ENCODE results near the gene RPL31. TPM values are rescaled to one million over a fixed set of nuclear protein-coding genes. Genes with fewer than 3 reads are reported as not detected.

The RPL31 gene
- total RNA-seq, 1 experiment from 2014 or later = 864 TPM

DNA sequence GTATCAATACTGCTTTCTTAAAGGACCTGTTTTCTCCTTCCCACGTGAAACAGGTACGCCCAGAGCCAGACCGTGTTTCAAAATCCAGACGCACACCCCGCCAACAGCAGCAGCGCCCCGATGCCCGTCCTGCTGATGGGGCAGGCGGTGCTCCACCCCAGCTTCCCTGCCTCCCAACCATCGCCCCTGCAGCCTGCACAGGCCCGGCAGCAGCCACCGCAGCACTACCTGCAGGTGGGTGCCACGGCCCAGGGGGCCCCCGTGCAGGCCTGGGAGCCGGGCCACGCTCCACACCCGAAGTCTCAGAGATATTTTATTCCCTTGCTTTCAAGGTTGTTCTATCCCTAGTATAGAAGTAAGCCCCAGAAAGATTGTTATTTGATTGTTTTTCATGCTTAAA, 8.8 kb upstream of the RPL31 start:
- no peak for DNase-seq (ENCODE audit: low read depth)

DNA sequence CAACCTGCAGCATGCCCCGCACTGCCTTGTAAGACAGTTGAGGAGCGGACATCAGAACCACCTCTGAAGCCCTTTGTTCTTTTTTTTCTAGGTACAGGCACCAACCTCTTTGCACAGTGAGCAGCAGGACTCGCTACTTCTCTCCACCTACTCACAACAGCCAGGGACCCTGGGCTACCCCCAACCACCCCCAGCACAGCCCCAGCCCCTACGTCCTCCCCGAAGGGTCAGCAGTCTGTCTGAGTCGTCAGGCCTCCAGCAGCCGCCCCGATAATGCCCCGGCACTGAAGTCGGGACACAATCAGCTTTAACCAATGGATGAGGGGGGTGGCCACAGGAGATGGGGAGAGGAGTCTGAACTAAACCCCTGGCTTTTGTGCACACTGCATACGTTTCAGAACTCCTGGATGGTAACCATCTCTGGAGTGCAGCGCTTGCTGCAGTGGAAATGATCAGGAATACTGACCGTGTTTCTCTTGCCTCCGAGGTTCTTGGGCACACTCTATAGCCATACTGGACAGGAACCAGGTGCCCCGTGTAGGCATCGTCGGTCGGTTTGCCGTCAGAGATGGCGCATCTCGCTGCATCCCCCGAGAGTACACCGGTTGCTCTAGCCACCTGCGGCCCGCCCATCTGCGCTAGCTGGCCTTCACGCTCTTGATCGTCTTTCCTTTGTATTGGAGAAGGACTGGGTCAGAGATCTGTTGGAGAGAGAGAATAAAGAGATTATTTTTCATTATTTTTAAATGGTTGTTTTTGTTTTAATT, 6.6 kb upstream of the RPL31 start:
- no peak for DNase-seq (ENCODE audit: low read depth)

DNA sequence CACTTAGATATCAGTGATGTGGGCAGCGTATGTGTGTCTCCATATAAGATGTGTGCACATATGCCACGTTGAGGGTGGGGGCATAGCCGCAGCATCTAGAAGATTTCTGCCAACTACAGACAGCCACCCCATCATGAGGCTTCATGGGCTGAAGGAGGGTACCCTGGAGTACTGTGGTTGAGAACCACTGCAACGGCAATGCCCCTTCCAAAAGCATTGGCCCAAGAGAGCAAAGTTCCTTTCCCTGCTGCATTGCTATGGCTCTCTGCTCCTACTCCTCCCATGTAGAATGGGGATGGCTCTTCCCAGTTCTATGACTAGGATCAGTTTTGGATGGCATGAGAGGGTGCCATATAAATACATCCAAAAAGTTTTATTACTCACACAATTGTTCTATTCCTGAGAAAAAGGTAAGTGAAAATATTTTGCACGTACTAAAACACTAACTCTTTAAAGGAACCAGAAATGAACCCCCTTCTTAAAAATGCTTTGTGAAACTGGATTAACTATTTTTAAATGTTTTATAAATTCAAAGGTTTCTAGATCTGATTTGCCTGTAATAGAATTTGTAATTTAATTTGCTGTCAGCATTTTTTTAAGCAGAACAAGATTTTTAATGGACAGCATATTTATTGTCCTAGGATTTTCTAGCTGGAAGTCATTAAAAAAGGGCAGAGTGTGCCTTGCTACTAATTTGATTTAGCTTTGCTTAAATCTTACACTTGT, 4.4 kb upstream of the RPL31 start:
- DNase-seq (ENCODE audit: low read depth) = no peak

DNA sequence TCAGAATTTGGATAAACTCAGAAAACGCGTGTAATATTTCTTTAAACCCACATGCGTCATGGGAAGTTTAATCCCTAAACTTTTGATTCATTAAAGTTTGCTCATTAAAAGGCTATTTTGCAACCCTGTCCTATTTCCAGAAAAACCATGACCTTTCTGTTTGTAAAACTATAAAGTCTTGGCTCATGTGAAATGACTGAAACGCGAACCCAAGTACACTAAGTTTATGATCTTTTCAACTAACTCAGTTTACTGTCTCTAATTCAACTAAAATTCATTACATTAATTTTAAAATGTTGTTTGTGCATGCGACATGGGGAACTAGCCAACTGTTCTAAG, 3.9 kb upstream of the RPL31 start:
- no peak for DNase-seq (ENCODE audit: low read depth)

DNA sequence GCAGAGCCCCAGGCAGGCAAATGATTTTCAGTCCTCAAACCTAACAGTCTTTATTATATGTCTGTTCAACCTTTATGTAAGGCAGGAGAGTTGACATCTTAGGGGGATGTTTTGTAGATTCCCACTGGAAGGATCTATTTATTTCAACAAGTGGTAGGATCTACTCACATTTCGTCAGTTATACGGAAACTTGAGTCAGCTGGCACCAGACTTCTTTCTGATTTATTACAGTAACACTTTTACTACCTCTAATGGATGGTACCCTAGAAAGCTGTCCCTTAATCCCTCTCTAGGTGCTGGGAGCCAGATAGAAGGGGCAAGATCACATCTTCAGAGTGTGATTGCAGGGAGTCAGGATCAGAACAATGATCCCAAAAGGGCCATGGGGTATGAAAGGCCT, 2.1 kb upstream of the RPL31 start:
- no peak for DNase-seq (ENCODE audit: low read depth)

DNA sequence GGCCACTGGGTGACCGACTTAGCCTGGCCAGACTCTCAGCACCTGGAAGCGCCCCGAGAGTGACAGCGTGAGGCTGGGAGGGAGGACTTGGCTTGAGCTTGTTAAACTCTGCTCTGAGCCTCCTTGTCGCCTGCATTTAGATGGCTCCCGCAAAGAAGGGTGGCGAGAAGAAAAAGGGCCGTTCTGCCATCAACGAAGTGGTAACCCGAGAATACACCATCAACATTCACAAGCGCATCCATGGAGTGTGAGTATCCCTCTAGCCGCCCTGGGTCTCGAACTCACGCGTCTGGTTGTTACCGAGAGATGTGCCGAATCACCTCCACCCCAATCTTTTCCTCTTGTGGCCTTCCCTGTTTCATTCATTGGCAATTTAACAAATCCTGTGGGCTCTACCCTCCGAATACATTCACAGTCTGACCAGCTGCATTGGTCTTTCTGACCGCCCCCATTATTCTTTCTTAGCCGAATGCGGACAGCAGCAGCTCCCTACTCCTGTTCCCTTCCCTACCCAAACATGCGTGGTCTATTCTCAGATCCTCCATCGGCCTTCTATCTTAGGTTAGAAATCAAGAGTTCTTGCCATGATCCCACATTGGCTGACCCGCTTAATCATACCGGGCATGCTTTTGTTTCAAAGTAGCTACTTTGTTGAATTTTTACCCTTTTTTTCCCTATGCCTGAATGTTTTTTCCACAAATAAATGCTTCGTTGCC, 631 bp downstream of the RPL31 start:
- peak; percentile 10 for DNase-seq (ENCODE audit: low read depth)

DNA sequence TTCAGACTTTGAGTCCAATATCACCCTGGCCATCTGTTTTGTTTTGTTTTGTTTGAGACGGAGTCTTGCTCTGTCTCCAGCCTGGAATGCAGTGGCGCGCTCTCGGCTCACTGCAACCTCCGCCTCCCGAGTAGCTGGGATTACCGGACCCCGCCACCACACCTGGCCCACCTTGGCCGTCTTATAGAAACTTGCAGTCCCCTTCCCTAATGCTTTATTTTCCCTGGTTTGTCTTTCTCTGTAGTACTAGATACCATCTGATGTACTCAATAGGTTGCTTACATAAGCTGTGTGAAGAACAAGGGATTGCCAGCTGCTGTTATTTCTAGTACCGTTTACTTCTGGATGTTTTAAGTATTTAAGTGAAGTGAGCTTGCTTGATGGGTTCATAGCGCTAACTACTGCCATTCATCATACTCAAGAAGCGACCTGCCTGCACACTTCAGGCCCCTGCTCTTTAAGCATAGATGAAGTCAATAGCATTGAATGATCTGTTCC, 1.2 kb downstream of the RPL31 start:
- DNase-seq (ENCODE audit: low read depth) = no peak

DNA sequence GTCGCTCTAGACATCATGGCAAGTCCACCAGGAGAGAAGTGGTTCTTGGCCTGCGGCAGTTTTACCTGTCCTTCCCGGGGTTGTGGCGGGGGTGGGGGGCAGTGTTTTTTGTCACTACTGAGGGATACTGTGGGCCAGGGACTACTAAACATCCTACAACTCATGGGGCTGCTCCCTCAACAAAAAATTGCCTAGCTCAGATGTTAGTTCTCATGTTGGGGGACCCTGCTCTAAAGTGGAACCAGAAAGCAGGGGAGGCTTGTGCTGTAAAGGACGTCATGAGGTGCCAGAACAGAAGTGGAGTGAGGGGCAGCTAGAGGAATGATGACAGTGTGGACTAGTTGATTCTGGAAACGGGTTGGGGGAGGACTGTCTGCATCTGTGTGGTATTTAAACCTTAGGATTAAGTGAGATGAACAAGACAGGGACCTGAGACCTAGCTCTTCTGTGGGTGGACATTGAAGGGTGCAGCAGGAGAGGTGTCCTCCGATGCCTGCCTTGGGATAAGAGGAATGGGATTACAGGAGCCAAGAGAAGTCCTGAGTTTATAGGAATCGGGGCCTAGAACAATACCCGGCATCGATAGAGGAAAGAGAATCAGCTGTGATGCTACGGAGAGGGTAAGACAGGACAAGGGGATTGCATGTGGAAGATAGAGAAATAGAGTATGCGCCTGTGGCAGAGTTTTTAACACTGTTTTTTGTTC, 2.7 kb downstream of the RPL31 start:
- DNase-seq (ENCODE audit: low read depth) = no peak

DNA sequence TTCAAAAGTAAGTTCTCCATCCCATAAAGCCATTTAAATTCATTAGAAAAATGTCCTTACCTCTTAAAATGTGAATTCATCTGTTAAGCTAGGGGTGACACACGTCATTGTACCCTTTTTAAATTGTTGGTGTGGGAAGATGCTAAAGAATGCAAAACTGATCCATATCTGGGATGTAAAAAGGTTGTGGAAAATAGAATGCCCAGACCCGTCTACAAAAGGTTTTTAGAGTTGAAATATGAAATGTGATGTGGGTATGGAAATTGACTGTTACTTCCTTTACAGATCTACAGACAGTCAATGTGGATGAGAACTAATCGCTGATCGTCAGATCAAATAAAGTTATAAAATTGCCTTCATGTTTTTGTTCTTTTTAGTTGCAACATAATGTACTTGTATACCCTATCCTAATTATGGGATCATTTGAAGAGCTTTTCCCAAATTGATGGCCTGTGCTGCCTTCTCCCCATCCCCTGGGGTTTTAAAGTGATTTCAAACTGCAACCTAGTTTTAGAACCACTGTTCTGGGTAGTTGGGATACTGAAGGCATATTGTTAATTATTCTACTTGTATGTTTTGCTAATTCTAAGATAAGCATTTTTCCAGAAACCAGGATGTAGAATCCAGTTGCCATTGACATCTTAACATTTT, 4.1 kb downstream of the RPL31 start:
- no peak for DNase-seq (ENCODE audit: low read depth)

DNA sequence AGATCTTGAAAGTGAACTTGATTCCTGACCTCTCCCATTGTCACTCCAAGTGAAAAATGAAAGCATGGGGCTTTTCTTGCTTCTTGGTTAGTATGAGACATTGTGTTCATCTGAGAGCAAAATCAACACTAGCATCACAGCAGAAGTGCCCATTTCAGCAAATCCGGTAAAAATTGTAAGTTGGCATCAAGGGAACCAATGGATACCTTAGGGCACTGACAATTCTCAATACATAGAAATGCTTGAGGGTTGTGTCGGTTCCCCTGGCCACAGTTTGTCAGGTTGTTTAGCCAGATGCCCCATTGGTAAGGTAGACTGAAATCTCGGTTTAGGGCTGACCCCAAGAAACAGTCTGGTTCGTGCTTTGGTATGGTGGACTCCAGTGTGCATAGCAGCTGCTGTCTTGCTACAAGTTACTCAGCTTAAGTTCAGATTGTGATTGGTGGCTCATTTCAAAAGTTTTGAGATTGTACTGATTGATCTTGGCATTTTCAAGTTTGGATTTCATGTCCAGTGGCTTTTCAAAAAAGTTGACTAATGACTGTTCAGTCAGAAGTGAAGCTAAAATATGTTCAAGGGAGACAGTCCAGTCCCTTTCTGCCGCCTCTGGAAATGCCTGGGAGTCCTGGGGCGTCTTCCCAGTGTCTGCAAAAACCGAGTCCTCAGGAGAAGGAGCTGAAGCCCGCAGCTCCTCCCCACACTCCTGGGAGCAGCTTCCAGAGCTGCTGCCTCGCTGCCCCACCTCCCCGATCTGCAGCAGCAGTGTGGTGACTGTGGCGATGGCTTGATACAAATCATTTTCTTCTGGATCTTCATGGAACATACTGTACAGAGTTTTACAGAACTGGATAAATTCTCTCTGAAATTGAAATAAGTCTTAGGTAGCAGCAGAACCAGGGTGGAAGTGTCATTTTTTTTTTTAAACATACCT, 5.6 kb downstream of the RPL31 start:
- no peak for DNase-seq (ENCODE audit: low read depth)

DNA sequence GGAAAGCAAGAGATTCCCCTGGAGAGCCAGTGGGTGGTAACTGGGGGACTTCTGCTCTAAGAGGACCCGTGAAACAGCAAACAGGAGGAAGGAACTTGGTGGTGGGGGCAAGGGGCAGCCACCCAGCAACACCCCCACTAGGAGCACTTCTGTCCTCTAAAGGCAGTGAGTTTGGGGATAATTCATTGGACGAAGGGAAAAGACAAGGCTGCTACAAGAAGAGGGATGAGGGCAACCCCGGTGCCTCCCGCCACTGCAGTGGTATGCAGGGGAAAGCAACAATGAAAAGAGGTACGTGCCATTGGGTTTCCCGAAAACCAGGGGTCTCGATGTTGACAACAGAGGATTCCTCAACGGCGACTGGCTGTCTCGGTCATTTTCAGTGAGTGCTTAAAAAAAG, 9.1 kb downstream of the RPL31 start:
- no peak for DNase-seq (ENCODE audit: low read depth)

DNA sequence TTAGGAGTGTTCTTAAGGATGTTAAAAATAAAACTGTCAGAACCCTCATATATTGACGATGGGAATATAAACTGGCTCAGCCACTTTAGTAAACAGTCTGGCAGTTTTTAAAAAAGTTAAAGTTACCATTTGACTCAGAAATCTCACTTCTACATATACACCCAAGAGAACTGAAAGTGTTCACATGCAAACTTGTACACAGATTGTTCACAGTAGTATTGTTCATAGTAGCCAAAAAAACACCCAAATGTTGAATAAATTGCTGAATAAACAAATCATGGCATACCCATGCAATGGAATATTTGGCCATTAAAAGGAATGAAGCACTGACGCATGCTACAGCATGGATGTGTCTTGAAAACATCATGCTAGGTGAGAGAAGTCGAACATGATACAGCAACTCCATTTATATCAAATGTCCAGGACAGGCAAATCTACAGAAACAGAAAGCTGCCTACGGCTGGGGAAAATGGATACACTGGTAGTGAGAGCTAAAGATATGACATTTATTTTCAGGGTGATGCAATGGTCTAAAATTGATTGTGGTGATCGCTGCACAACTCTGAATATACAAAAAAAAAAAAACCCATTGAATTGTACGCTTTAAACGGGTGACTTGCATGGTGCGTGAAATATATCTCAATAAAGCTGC, 10.1 kb downstream of the RPL31 start:
- DNase-seq (ENCODE audit: low read depth) = no peak

DNA sequence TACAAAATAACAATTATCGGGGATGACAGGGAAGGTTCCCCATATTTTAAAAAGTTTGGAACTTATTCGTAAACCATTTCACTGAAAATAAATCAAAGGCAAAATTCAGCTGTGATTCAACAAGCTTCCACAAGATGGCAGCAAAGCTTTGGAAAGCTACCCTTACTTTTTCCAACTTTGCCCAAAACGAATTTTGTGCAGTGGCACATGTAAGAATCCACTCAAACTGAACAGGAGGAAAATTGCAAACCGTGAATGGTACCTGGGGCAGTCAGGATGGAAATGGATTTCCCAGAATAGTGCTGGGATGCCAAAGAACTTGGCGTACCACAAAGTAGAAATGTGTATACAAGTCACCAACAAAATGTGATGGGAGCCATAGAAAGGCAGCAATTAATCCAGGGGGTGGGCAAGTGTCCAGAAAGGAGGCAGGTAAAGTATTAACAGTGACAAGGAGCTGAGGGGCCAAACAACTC, 10.7 kb downstream of the RPL31 start:
- peak; percentile 31 for DNase-seq (ENCODE audit: low read depth)

DNA sequence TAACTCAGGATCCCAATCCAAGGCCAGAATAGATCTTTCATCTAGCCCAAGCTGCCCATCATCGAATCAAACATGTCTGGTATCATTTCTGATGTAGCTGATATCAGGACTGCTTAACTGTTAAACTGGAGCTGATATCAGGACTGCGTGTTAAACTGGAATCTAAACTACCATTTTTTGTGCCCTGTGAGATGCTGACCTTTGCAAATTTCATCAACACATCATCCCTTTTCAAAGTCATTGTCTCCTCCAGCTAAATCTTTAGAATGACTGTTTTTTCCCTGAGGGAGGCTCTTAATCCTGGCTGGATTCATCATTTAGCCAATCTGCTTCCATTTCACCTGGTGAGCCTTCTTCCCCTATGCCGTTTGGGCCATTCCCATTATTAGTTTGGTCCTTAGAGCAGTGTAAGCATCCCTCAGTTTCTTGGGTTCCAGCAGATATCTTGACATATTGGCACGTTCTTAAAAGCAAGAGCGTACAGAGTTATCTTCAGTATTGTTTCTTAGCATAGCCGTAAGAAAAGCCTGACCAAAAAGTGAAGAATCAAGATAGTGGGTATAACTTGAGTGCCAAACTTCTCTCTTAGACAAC, 12.3 kb downstream of the RPL31 start:
- DNase-seq (ENCODE audit: low read depth) = no peak

DNA sequence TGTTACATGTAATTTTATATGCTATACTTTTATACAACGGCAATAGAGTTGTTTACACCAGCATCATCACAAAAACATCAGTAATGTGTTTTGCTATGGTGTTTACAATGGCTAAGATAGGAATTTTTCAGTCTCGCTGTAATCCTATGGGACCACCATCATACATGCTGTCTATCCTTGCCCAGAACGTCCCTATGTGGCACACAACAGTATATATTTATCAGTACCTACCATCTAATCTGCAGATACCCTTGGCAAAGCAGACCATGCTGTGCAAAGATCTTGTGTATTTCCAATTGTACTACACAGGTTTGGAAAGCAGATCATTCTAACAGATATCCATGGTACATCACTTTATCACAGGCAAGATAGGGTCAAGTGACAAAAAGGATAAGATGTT, 15.3 kb downstream of the RPL31 start:
- no peak for DNase-seq (ENCODE audit: low read depth)

DNA sequence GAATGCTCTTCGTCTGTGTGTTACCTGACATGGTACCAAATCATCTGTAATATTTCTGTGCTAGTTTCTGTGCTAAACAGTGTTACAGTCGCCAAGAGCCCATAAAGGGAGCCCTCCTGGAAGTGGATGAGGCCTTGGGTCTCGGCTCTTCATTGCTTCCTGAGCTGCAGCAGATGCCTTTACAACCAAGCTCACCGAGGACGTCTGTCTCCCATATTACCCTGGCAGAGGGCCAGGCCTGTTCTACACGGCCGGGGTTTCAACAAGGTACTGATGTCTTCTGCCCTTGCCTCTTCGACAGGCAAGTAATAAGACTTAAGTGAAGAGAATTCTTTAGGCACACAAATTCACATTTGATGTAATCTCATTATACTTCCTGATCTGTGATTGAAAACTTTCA, 16.8 kb downstream of the RPL31 start:
- no peak for DNase-seq (ENCODE audit: low read depth)

DNA sequence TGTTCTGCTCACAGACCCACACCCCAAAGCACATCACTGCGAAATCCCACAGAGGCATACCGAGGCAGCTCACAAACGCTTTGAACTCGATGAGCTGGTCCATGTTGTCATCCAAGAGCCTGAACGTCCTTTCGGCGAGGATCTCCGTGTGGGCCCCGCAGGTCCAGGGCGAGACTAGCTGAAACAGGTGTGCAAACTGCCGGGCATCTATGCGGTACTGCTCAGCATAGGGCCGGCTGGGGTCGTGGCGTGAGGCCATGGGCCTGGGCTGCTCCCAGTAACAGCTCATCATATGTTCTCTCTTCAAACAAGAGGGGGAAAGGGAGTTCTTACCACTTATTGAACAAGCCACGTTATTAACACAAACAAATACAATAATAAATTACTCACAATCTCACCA, 20.1 kb downstream of the RPL31 start:
- DNase-seq (ENCODE audit: low read depth) = no peak

DNA sequence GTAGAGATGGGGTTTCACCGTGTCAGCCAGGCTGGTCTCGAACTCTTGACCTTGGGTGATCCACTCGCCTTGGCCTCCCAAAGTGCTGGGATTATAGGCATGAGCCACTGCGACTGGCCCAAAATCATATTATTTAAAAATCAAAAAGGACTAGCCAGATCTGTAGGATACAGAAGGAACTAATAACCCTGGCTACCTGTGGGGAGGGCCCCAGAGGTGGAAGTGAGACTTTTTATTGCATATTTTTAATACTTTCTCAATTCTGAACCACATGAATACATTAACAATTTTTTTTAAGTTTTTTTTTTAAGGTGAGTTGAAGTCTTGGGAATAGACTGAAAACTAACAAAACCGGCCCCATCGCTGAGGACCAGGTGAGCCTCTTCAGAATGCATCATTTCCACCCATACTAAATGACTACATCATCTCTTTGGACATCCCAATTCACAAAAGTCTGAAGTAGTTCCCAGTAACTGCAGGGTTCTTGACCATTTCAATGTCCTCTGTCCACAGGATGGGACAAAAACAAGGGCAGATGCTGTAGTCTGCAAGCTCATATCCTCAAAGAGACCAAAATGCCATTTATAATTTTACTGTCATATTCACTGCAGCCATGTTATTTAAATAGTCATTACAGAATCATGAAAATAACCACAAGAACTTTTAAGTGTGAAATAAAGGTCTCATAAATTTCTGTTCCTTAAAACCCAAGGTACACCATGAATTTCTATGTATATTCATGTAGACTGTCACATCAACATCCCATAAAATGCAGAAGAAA, 21.4 kb downstream of the RPL31 start:
- DNase-seq (ENCODE audit: low read depth) = no peak

DNA sequence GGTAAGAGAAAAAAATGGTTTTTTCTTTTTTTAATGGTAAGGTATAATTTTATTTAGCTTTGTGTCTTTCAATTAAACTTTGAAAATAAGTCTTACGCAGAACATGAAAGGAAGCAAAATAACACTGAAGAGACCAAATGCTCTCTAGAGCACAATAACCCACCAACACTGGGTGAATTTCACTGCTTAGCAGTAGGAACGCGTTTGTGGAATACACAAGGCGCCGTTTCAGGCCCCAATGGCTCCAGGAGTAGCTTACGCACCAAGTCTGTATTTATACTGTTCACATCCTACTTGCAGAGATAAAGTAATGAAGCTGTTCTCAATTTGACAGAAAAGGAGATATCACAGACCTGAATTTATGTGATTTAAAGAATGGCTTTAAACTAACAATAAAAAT, 23.5 kb downstream of the RPL31 start:
- no peak for DNase-seq (ENCODE audit: low read depth)
